K562 (cell line): ENCODE measurements around the gene MRLN. TPM values are rescaled to one million over a fixed set of nuclear protein-coding genes. Genes with fewer than 3 reads are reported as not detected.

Source experiments
- ATAC-seq: fragments of 200-7000 bp; cut with Tn5 transposase; 3 replicates; pipeline ENCODE4 v1.9.1; 2020; ENCODE audit warnings: moderate library complexity
- BruUV-seq: library from RNA; stranded (reverse); fragments of 400-500 nt; replicated peaks from 2 replicates; lab custom pipeline; 2021; lab: Mats Ljungman, UMichigan
- CTCF ChIA-PET: fragments of 300-600 bp; formaldehyde crosslinking; extraction: SDS; loops from one replicate; lab custom pipeline; 2021; ENCODE audit warnings: low intra/inter-chr PET ratio; lab: Yijun Ruan, JAX
- POLR2A ChIA-PET: fragments of 300-600, 350-650 bp; sonication (Branson Sonifier 250); formaldehyde crosslinking; extraction: SDS; loops from one replicate; lab custom pipeline; 2021; ENCODE audit warnings: antibody characterized with exemption, inconsistent platforms; lab: Yijun Ruan, JAX
- DNase-seq, 4 experiments: peaks; one replicate each; pipeline versions ENCODE4 v3.0.0 to v3.0.0-alpha.2; 2011 to 2018; ENCODE audit warnings: low spot score in 3 of 4, mixed read lengths in 3 of 4; ENCODE audit errors: extremely low read depth in 1 of 4
- FAIRE-seq: peaks from 2 replicates; lab custom pipeline; 2011; peaks lifted over from hg19 to GRCh38; lab: Jason Lieb, UNC
- H2AFZ ChIP-seq: 2 replicates; pipeline ENCODE4 v1.6.0; 2011; ENCODE audit warnings: low read depth, low read length, control low read depth, inconsistent platforms
- H3K27ac ChIP-seq: fragments of 200-600 bp; 3 replicates; pipeline ENCODE4 v1.8.0; 2011; ENCODE audit warnings: low read depth, mild to moderate bottlenecking, control low read depth, inconsistent platforms, low read length, moderate library complexity, mixed read lengths; ENCODE audit errors: extremely low read depth
- H3K27me3 ChIP-seq, 2 experiments: fragments of 300-600 bp in 1 of 2; 2 replicates in 1 of 2; 3 replicates in 1 of 2; pipeline versions ENCODE4 v1.6.0 to v1.8.0; 2011; ENCODE audit warnings: inconsistent platforms in 2 of 2, low read length in 2 of 2, mild to moderate bottlenecking in 1 of 2, mixed read lengths in 1 of 2, moderate library complexity in 1 of 2; ENCODE audit not compliant: control insufficient read depth in 2 of 2, insufficient read depth in 2 of 2
- H3K36me3 ChIP-seq: fragments of 300-600 bp; 3 replicates; pipeline ENCODE4 v1.8.0; 2011; ENCODE audit warnings: mild to moderate bottlenecking, low read length, inconsistent platforms; ENCODE audit not compliant: control insufficient read depth, insufficient read depth
- H3K4me1 ChIP-seq, 2 experiments: fragments of 200-600 bp in 1 of 2; replicated peaks in 1 of 2; 2 replicates in 1 of 2; 3 replicates in 1 of 2; pipeline versions ENCODE4 v1.5.1 to v1.8.0; 2011; ENCODE audit warnings: inconsistent platforms in 2 of 2, low read length in 2 of 2, mild to moderate bottlenecking in 1 of 2, mixed read lengths in 1 of 2, moderate library complexity in 1 of 2; ENCODE audit not compliant: control insufficient read depth in 2 of 2, insufficient read depth in 2 of 2
- H3K4me2 ChIP-seq: 2 replicates; pipeline ENCODE4 v1.6.1; 2011; ENCODE audit warnings: low read length, control low read depth, inconsistent platforms, mixed read lengths; ENCODE audit not compliant: insufficient read depth
- H3K4me3 ChIP-seq: fragments of 200-600 bp; sonication (generic), shearing (Covaris generic); 2 replicates; pipeline ENCODE4 v1.5.1; 2016; ENCODE audit warnings: control low read depth, inconsistent platforms
- H3K79me2 ChIP-seq: fragments of 200-600 bp; 3 replicates; pipeline ENCODE4 v1.8.0; 2011; ENCODE audit warnings: low read length, inconsistent platforms; ENCODE audit not compliant: control insufficient read depth, insufficient read depth
- H3K9ac ChIP-seq, 2 experiments: 2 replicates each; pipeline versions ENCODE4 v1.6.0 to v1.6.1; 2011; ENCODE audit warnings: low read depth in 2 of 2, low read length in 2 of 2, control low read depth in 1 of 2, inconsistent platforms in 1 of 2, mild to moderate bottlenecking in 1 of 2, mixed read lengths in 1 of 2; ENCODE audit not compliant: insufficient read depth in 1 of 2
- H3K9me1 ChIP-seq: one replicate; pipeline ENCODE4 v1.6.0; 2011; ENCODE audit warnings: inconsistent platforms, mild to moderate bottlenecking, low read length, moderate library complexity; ENCODE audit not compliant: control insufficient read depth, insufficient read depth
- H3K9me3 ChIP-seq: replicated peaks from 2 replicates; pipeline ENCODE4 v1.5.1; 2011; ENCODE audit warnings: low read depth, low read length, inconsistent platforms; ENCODE audit not compliant: control insufficient read depth, insufficient read depth
- H4K20me1 ChIP-seq: replicated peaks from 2 replicates; pipeline ENCODE4 v1.6.1; 2011; ENCODE audit warnings: low read length, inconsistent platforms, mixed read lengths; ENCODE audit not compliant: control insufficient read depth, insufficient read depth
- CBX8 ChIP-seq: fragments of 200-600 bp; sonication (generic); IDR thresholded peaks from 2 replicates; pipeline ENCODE4 v1.6.1; 2012; ENCODE audit warnings: borderline replicate concordance, mixed run types, low read depth, mild to moderate bottlenecking, moderate library complexity, mixed read lengths, low read length, control low read depth, inconsistent platforms; ENCODE audit not compliant: poor library complexity, severe bottlenecking; ENCODE audit errors: extremely low read depth
- ETS2 ChIP-seq: IDR thresholded peaks from 2 replicates; pipeline ENCODE4 v1.6.1; 2016; ENCODE audit warnings: borderline replicate concordance, missing genetic modification characterization, mild to moderate bottlenecking, moderate library complexity, missing compliant biosample characterization; ENCODE audit not compliant: poor library complexity, severe bottlenecking
- NEUROD1 ChIP-seq: fragments of 150-350 bp; IDR thresholded peaks from 2 replicates; pipeline ENCODE4 v1.6.1; 2014; ENCODE audit warnings: borderline replicate concordance, low read length, low read depth; ENCODE audit not compliant: partially characterized antibody
- SNIP1 ChIP-seq: fragments of 450-650 bp; IDR thresholded peaks from 2 replicates; pipeline ENCODE4 v1.7.1; 2017; ENCODE audit warnings: low read depth, mild to moderate bottlenecking
- SREBF1 ChIP-seq: fragments of 150-350 bp; IDR thresholded peaks from 2 replicates; pipeline ENCODE4 v1.6.1; 2014; ENCODE audit warnings: antibody characterized with exemption, low read depth, low read length, borderline replicate concordance
- SRSF1 ChIP-seq: fragments of 200-400 bp; formaldehyde crosslinking; IDR thresholded peaks from 2 replicates; pipeline ENCODE4 v1.6.1; 2017; ENCODE audit warnings: mild to moderate bottlenecking, low read depth, low read length, moderate library complexity
- SRSF3 ChIP-seq: fragments of 200-400 bp; formaldehyde crosslinking; IDR thresholded peaks from 2 replicates; pipeline ENCODE4 v1.6.1; 2016; ENCODE audit warnings: mild to moderate bottlenecking, low read length, moderate library complexity; ENCODE audit not compliant: insufficient read depth
- TBL1XR1 ChIP-seq, 2 experiments: IDR thresholded peaks; 2 replicates each; pipeline ENCODE4 v1.6.1; 2012; ENCODE audit warnings: improper control_type of control experiment in 2 of 2, low read length in 2 of 2, mild to moderate bottlenecking in 1 of 2
- ZNF445 ChIP-seq: fragments of 250-450 bp; sonication (Bioruptor Pico); IDR thresholded peaks from 2 replicates; pipeline ENCODE4 v1.4.0; 2020; ENCODE audit warnings: low read depth, mild to moderate bottlenecking, moderate library complexity
- WGBS: fragments of 100-300 bp; shearing (Covaris generic); methylation state at CpG from one replicate; pipeline ENCODE4 v1.1.6; 2016; ENCODE audit warnings: low coverage, mixed read lengths; ENCODE audit not compliant: insufficient coverage; ENCODE audit errors: missing lambda C conversion rate; 5-methylcytosine and 5-hydroxymethylcytosine counted together
- in situ Hi-C: fragments of 300-500 bp; cut with MboI; formaldehyde crosslinking; loops from 4 replicates; pipeline ENCODE4 v1.15.0; 2018; ENCODE audit warnings: inconsistent platforms, mixed read lengths
- intact Hi-C: fragments of 100-400 bp; cut with micrococcal nuclease; formaldehyde crosslinking; loops from 2 replicates; pipeline ENCODE4 v1.14.2; 2022
- polyA plus RNA-seq, 8 experiments: library from polyadenylated mRNA; depleted of rRNA in 4 of 8; stranded (reverse) in 5 of 8; unstranded in 3 of 8; fragments of >200 nt; fragmentation: Nextera tagmentation in 2 of 8; fragmentation: Illumina TruSeq in 1 of 8; extraction: Ambion mirVana in 2 of 8; extraction: Trizol in 1 of 8; gene quantifications; 2 replicates each; pipeline versions ENCODE4 v1.2.1 to v1.2.3, GENCODE V29; 2011 to 2014; ENCODE audit warnings: inconsistent platforms in 1 of 8, missing spikeins in 1 of 8
- total RNA-seq, 7 experiments: library from RNA; depleted of rRNA in 6 of 7; stranded (reverse); fragments of >200 nt in 6 of 7; fragmentation: Illumina TruSeq in 2 of 7; extraction: Trizol in 2 of 7; gene quantifications; 2 replicates each; pipeline versions ENCODE4 v1.2.1 to v1.2.3, GENCODE V29; 2011 to 2021; ENCODE audit warnings: low replicate concordance in 1 of 7
- TF ChIP-seq, protein P1 (sequence below): fragments of 450-650 bp; IDR thresholded peaks from 2 replicates; pipeline ENCODE4 v1.6.1; 2016; ENCODE audit warnings: antibody characterized with exemption

Gene MRLN
- total and polyA plus RNA-seq, 9 of the 15 experiments (the other 6 are each of a cell fraction or from before 2014, with no cell fraction given): 0.07 to 0.13 TPM; not detected in 7

DNA sequence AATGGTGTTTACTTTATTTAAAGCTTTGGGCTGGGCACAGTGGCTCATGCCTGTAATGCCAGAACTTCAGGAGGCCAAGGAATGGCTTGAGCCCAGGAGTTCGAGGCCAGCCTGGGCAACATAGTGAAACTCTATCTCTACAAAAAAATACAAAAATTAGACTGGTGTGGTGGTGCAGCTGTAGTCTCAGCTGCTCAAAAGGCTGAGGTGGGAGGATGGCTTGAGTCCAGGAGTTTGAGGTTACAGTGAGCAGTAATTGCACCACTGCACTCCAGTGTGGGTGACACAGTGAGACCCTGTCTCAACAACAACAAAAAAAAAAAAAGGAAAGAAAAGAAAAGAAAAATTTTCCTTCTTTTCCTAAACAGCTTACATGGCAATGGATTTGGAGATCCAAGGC, 65.6 kb downstream of the MRLN start:
- POLR2A ChIA-PET: no interaction called here
- FAIRE-seq: no peak

More for the DNA sequence above, 65.6 kb downstream of the MRLN start:
- Histone ChIP-seq H4K20me1 (no peaks in the 10 kb centered on the region), H2AFZ (no peak overlapping the region), H3K27me3 (no peaks in the 10 kb centered on the region), H3K36me3 (no peaks in the 10 kb centered on the region), H3K4me3 (no peak overlapping the region), H3K79me2 (no peaks in the 10 kb centered on the region), H3K4me2 (no peak overlapping the region), H3K9me3 (no peaks in the 10 kb centered on the region)
- ATAC-seq (no peak), DNase-seq (no peak)
- BruUV-seq: no TSS peak
- intact Hi-C loops: no loop called here
- WGBS: 0% methylated on average over 1 of the region's 1 CpG
- TF ChIP-seq NEUROD1 (no peak), ETS2 (tag) (no peak), SRSF1 (no peak), SNIP1 (no peak), CBX8 (no peak), TBL1XR1 (IDR thresholded peaks at IDR 0.05; ENCODE audit: low read length in 2 of 2) (no peak), SREBF1 (no peak), ZNF445 (CRISPR knock-in tag) (no peak), SRSF3 (no peak)
- TF ChIP-seq, protein P1, sequence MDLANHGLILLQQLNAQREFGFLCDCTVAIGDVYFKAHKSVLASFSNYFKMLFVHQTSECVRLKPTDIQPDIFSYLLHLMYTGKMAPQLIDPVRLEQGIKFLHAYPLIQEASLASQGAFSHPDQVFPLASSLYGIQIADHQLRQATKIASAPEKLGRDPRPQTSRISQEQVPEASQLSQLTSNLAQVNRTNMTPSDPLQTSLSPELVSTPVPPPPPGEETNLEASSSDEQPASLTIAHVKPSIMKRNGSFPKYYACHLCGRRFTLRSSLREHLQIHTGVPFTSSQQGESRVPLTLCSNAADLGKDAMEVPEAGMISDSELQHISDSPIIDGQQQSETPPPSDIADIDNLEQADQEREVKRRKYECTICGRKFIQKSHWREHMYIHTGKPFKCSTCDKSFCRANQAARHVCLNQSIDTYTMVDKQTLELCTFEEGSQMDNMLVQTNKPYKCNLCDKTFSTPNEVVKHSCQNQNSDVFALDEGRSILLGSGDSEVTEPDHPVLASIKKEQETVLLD: no peak
- TF ChIP-seq, all 486 proteins: peak for 0
- H3K9ac ChIP-seq: no peak overlapping the region
- CTCF ChIA-PET: no interaction called here
- no peak overlapping the region for H3K27ac ChIP-seq
- no peaks in the 10 kb centered on the region for H3K4me1 ChIP-seq
- H3K9me1 ChIP-seq: no peaks in the 10 kb centered on the region
- in situ Hi-C loops: no loop called here

Other genes starting within 250 kb of the MRLN start
- 1.5 and 1.6 TPM in 2 replicates for gene SLC16A9, start 43.6 kb downstream of the MRLN start, total RNA-seq (2014; rRNA removed)
- gene SLC16A9, start 43.6 kb downstream of the MRLN start, total RNA-seq (2014; rRNA removed; fragmentation: Illumina TruSeq; extraction: Trizol): 2.8 and 3.3 TPM in 2 replicates
- gene SLC16A9, start 43.6 kb downstream of the MRLN start, total RNA-seq (2015; rRNA removed; fragmentation: Illumina TruSeq; extraction: Trizol): 2.5 and 2.6 TPM in 2 replicates
- gene SLC16A9, start 43.6 kb downstream of the MRLN start, total RNA-seq (2021): 1.7 and 2.1 TPM in 2 replicates
- 6.4 and 7.6 TPM in 2 replicates for gene SLC16A9, start 43.6 kb downstream of the MRLN start, polyA plus RNA-seq (2011; rRNA removed)
- gene SLC16A9, start 43.6 kb downstream of the MRLN start, polyA plus RNA-seq (2014; fragmentation: Illumina TruSeq; extraction: Trizol): 1.9 and 2.5 TPM in 2 replicates
- gene SLC16A9, start 43.6 kb downstream of the MRLN start, polyA plus RNA-seq (2014; fragmentation: Nextera tagmentation; extraction: Ambion mirVana): 1 to 10 TPM in 1 of 2 experiments, under 1 TPM in 1; 0.90 to 1.0 TPM
- gene SLC16A9, start 43.6 kb downstream of the MRLN start, polyA plus RNA-seq (2014; rRNA removed): 1.6 and 2.1 TPM in 2 replicates
- 13.4 and 15.9 TPM in 2 replicates for gene CCDC6, start 153.1 kb upstream of the MRLN start, total RNA-seq (2014; rRNA removed)
- 22.6 and 24.1 TPM in 2 replicates for gene CCDC6, start 153.1 kb upstream of the MRLN start, total RNA-seq (2014; rRNA removed; fragmentation: Illumina TruSeq; extraction: Trizol)
- gene CCDC6, start 153.1 kb upstream of the MRLN start, total RNA-seq (2015; rRNA removed; fragmentation: Illumina TruSeq; extraction: Trizol): 20.6 and 20.9 TPM in 2 replicates
- 41.0 and 42.4 TPM in 2 replicates for gene CCDC6, start 153.1 kb upstream of the MRLN start, total RNA-seq (2021)
- 21.9 and 23.4 TPM in 2 replicates for gene CCDC6, start 153.1 kb upstream of the MRLN start, polyA plus RNA-seq (2011; rRNA removed)
- gene CCDC6, start 153.1 kb upstream of the MRLN start, polyA plus RNA-seq (2014; fragmentation: Illumina TruSeq; extraction: Trizol): 22.7 and 27.8 TPM in 2 replicates
- 10 to 100 TPM; 10.4 to 12.7 TPM for gene CCDC6, start 153.1 kb upstream of the MRLN start, polyA plus RNA-seq (2014; fragmentation: Nextera tagmentation; extraction: Ambion mirVana)
- 16.0 and 18.4 TPM in 2 replicates for gene CCDC6, start 153.1 kb upstream of the MRLN start, polyA plus RNA-seq (2014; rRNA removed)